Muscle layer of colon (tissue), 2 donors: Measurements from ENCODE around the gene CARD10.
"Not testable (repeated sequence)": the region's sequence is repeated elsewhere in the genome, so short reads cannot be mapped to it uniquely, and the experiment has no call there.

Experiments used
- H3K27ac ChIP-seq: one replicate; pipeline ENCODE4 v1.7.0; 2013; ENCODE audit warnings: low read depth, mild to moderate bottlenecking, low read length, moderate library complexity
- H3K27me3 ChIP-seq, 2 donors: one replicate each; pipeline ENCODE4 v1.7.0; 2013; ENCODE audit warnings: low read length in 2 of 2, mild to moderate bottlenecking in 2 of 2; ENCODE audit not compliant: insufficient read depth in 2 of 2, control insufficient read depth in 1 of 2
- H3K36me3 ChIP-seq: one replicate; pipeline ENCODE4 v1.7.0; 2013; ENCODE audit warnings: mild to moderate bottlenecking, low read length; ENCODE audit not compliant: insufficient read depth
- H3K4me1 ChIP-seq: one replicate; pipeline ENCODE4 v1.7.0; 2013; ENCODE audit warnings: mild to moderate bottlenecking, low read length; ENCODE audit not compliant: insufficient read depth
- H3K4me3 ChIP-seq, 2 donors: one replicate each; pipeline ENCODE4 v1.7.0; 2013; ENCODE audit warnings: low read length in 2 of 2, low read depth in 1 of 2, mild to moderate bottlenecking in 1 of 2, moderate library complexity in 1 of 2
- H3K9ac ChIP-seq: one replicate; pipeline ENCODE4 v1.7.0; 2013; ENCODE audit warnings: low read length
- H3K9me3 ChIP-seq: one replicate; pipeline ENCODE4 v1.7.0; 2013; ENCODE audit warnings: mild to moderate bottlenecking, low read length
- donor health status: abdominal sarcoma.
- donor health status: Adenocarcinoma of cecum.

Gene CARD10

DNA sequence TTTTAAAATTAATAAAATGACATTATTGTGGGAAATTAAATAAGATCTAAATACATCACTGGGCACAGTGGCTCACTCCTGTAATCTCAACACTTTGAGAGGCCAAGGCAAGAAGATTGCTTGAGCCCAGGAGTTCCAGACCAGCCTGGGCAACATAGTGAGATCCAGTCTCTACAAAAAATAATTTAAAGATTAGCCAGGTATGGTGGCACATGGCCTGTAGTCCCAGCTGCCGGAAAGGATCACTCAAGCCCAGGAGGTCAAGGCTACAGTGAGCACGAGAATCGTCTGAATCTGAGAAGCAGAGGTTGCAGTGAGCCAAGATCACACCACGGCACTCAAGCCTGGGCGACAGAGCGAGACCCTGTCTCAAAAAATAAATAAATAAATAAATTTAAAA, 15.9 kb upstream of the CARD10 start:
- no peaks in the 10 kb centered on the region for H3K27me3 ChIP-seq
- no peak overlapping the region for H3K9ac ChIP-seq
- peaks cover 8% of the 10 kb centered on the region for H3K4me1 ChIP-seq
- no peak overlapping the region for H3K4me3 ChIP-seq
- no peaks in the 10 kb centered on the region for H3K9me3 ChIP-seq
- no peaks in the 10 kb centered on the region for H3K36me3 ChIP-seq
- no peak overlapping the region for H3K27ac ChIP-seq

DNA sequence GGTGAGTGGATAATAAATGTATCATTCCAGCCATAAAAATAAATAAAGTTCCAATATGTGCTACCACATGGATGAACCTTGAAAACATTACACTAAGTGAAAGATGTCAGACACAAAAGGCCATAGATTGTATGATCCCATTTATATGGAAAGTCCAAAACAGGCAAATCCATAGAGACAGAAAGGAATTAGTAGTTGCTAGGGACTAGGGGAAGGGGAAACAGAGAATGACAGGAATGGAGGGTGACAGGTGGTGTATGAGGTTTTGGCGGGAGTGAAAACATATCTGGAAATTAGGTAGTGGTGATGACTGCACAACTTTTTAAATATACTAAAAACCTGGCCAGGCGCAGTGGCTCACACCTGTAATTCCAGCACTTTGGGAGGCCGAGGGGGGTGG, 15.2 kb upstream of the CARD10 start:
- Histone ChIP-seq H3K9ac (no peak overlapping the region), H3K9me3 (no peaks in the 10 kb centered on the region), H3K4me3 (no peak overlapping the region), H3K27me3 (no peaks in the 10 kb centered on the region), H3K27ac (no peak overlapping the region), H3K36me3 (no peaks in the 10 kb centered on the region), H3K4me1 (peaks cover 8% of the 10 kb centered on the region)

DNA sequence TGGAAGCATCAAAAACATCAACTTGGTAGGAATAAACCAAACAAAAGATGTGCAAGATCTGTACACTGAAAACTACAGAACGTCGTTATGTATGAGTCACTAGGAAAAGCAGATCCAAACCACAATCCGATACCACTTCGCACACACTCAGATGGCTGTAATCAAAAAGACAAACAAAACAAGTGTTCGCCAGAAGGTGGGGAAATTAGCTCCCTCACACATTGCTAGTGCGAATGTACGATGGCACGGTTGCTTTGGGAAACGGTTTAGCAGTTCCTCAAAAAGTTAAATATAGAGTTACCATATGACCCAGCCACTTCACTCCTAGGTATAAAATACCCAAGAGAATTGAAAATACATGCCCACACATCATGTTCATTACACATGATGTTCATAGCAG, 14.8 kb upstream of the CARD10 start:
- no peak overlapping the region for H3K4me3 ChIP-seq

DNA sequence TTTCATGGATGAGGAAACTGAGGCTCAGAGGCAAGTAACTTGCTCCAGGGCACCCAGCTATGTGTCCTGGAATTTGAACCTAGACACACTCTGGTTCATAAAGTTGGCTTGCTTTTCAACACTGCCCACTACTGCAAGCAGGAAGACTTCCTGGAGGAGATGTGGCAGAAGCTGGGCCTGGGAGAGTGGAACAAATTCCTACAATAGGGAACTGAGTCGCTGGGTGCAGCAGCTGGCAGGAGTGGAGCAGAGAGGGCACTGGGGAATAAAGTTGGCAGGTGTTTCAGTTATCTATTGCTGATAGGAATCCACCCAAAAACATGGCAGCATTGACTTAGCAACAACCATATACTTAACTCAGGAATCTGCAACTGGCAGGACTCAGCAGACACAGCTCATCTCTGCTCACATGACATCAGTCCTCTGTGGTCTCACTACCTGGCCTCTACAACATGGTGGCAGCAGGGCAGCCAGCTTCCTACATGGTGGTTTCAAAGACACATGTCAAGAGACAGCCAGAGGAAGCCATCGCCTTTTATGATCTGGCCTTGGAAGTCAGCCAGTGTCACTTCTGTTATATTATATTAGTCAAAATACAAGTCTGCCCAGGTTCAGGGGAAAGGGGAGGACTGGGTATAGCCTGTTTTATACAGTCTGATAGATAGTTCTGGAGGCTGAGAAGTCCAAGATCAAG, 10.6 kb upstream of the CARD10 start:
- Histone ChIP-seq H3K27ac (no peak overlapping the region), H3K9me3 (no peaks in the 10 kb centered on the region), H3K27me3 (no peaks in the 10 kb centered on the region), H3K9ac (no peak overlapping the region), H3K4me1 (no peaks in the 10 kb centered on the region), H3K36me3 (no peaks in the 10 kb centered on the region), H3K4me3 (no peak overlapping the region)

More for the DNA sequence above, 14.8 kb upstream of the CARD10 start:
- H3K9ac ChIP-seq = no peak overlapping the region
- no peak overlapping the region for H3K27ac ChIP-seq
- H3K27me3 ChIP-seq = no peaks in the 10 kb centered on the region
- no peaks in the 10 kb centered on the region for H3K9me3 ChIP-seq
- no peaks in the 10 kb centered on the region for H3K36me3 ChIP-seq
- peaks cover 7% of the 10 kb centered on the region for H3K4me1 ChIP-seq

DNA sequence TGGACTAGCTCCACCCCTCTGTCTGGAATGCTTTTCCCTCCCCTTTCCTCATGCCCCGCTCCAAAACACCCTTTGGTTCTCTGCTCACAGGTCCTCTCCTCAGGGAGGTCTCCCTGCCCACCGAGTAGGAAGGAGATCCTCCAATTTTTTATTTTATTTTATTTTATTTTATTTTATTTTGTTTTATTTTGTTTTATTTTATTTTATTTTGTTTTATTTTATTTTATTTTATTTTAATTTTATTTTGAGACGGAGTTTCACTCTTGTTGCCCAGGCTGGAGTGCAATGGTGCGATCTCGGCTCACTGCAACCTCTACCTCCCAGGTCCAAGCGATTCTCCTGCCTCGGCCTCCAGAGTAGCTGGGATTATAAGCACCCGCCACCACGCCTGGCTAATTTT, 8.7 kb upstream of the CARD10 start:
- not testable (repeated sequence) for H3K9me3 ChIP-seq

DNA sequence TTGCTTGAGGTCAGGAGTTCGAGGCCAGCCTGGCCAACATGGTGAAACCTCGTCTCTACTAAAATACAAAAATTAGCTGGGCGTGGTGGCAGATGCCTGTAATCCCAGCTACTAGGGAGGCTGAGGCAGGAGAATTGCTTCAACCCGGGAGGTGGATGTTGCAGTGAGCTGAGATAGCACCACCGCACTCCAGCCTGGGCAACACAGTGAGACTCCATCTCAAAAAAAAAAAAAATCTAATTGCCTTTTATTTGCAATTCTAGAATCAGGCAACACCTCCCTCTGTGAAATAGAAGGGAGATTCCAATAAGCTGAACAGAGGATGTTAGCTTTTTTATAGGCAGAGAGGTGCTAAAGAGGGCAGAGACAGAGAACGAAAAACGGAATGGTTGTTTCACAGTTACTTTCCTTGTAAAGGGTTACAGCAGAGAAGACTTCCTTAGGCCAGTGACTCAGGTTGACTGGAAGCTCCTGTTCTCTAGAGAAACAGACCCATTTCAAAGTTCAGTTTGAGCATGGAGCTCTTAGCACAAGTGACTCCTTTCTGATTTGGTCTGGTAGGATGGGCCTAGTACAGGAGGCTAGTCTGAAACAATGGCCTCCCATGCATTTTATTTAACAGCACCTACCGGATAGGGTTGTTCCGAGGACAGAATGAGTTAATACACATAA, 8.0 kb upstream of the CARD10 start:
- not testable (repeated sequence) for H3K4me1 ChIP-seq, H3K9me3 ChIP-seq, H3K27ac ChIP-seq, H3K27me3 ChIP-seq, H3K4me3 ChIP-seq, H3K9ac ChIP-seq, H3K36me3 ChIP-seq

More for the DNA sequence above, 8.7 kb upstream of the CARD10 start:
- H3K27ac ChIP-seq, H3K9ac ChIP-seq, H3K36me3 ChIP-seq, H3K4me1 ChIP-seq, H3K27me3 ChIP-seq, H3K4me3 ChIP-seq: not testable (repeated sequence)

DNA sequence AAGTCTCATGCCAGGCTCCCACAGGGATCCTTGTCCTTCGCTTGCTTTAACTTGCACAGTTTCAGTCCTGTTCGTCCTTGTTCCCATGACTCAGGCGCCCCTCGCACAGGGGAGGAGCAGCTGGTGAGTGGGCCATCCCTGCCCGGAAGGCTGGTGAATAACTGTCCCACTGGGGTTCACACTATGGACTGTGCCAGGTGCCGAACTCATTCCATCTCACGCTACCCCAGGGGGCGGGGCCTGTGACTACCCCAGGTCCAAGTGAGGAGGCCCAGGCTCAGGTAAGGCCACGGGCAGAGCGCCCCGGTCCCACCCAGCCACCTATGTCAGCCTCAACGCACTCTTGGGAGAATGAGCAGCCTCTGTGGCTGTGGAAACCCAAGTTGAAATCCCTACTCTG, 7.2 kb upstream of the CARD10 start:
- H3K27ac ChIP-seq = no peak overlapping the region
- no peaks in the 10 kb centered on the region for H3K9me3 ChIP-seq
- H3K27me3 ChIP-seq = peaks cover 0 to under 1% of the 10 kb centered on the region in 2 donors
- H3K4me3 ChIP-seq = no peak overlapping the region
- no peak overlapping the region for H3K9ac ChIP-seq
- no peaks in the 10 kb centered on the region for H3K36me3 ChIP-seq
- H3K4me1 ChIP-seq = no peaks in the 10 kb centered on the region

DNA sequence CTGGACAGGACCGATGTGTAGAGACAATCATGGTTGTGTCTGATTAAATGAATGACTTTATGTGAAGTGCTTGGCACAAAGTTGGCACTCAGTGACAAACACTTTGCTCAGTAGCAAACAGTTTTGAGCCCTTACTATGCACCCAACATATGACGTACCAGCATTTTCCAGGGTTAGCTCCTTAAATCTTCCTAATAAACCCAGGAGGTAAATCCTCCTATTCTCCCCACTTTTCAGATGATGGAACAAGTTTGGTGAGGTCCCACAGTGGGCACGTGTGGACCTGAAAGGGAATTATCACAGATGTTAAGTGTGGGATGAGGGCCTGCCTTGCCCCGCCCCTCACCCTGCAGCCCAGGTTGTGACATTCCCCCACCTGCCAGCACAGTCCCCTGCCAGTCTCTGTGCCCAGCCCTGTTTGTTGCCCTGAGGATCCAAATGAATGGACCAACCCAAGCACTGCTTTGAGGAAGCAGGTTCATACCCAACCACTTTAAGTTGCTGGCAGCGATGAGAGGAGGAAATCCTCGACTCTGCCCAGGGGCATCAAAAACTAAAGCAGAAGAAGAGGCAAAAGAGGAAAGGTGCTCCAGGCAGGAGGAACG, 6.6 kb upstream of the CARD10 start:
- H3K27ac ChIP-seq = no peak overlapping the region
- H3K9me3 ChIP-seq = no peaks in the 10 kb centered on the region
- H3K36me3 ChIP-seq = no peaks in the 10 kb centered on the region
- H3K4me3 ChIP-seq = no peak overlapping the region
- no peak overlapping the region for H3K9ac ChIP-seq
- peaks cover 0 to 6% of the 10 kb centered on the region in 2 donors for H3K27me3 ChIP-seq
- no peaks in the 10 kb centered on the region for H3K4me1 ChIP-seq

DNA sequence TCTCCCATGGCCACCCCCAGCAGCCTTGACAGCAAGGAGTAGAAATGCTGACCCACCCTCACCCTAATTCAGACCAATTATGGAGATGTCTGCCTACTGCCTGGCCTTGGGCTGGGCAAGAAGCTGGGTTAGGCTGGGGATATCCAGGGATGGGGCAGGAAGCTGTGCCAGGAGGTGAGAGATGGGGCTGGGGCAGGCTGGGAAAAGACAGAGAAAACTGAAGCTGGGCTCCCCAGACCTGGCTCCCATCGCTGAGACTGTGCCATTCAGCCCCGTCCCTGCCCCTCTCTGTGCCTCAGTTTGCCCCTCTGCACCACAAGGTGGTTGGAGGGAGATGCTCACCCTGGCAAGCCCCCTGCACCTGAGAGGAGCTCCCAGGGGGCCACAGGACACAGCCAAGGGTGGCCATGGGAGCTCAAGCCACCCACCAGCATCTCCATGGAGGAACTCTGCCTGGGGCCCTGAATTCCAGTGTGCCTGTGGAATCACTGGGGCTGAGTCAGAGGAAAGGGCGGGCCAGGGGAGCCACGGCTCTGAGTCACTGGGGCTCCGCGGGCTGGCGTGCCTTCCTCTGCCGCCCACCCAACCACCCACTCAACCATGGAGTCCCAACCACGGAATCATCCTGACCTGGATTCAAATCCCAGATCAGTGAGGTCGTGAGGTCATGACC, 6.0 kb upstream of the CARD10 start:
- Histone ChIP-seq H3K4me3 (no peak overlapping the region), H3K9ac (no peak overlapping the region), H3K27ac (no peak overlapping the region), H3K9me3 (no peaks in the 10 kb centered on the region), H3K27me3 (peaks cover 0 to 12% of the 10 kb centered on the region in 2 donors), H3K36me3 (no peaks in the 10 kb centered on the region), H3K4me1 (no peaks in the 10 kb centered on the region)

DNA sequence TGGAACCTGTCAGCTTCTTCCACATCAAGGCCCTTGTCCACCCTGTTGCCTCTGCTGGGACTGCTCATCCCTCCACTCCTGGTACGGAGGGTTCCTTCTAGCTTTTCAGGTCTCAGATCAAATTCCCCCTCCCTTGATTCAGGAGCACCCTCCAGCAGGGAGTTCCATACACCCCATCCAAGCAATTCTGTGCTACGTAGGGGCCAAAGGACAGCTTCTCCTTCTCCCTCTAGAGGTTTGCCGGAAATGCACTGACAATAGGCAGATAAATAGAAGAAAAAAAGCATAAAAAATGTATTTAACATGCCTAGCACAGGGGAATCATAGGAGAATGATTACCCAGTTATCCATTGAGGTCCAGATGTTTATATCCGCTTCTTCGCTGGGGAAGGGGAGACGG, 3.3 kb upstream of the CARD10 start:
- Histone ChIP-seq H3K9me3 (no peaks in the 10 kb centered on the region), H3K27me3 (peaks cover 0 to 35% of the 10 kb centered on the region in 2 donors), H3K4me3 (no peak overlapping the region), H3K4me1 (no peaks in the 10 kb centered on the region), H3K9ac (no peak overlapping the region), H3K27ac (no peak overlapping the region), H3K36me3 (no peaks in the 10 kb centered on the region)

DNA sequence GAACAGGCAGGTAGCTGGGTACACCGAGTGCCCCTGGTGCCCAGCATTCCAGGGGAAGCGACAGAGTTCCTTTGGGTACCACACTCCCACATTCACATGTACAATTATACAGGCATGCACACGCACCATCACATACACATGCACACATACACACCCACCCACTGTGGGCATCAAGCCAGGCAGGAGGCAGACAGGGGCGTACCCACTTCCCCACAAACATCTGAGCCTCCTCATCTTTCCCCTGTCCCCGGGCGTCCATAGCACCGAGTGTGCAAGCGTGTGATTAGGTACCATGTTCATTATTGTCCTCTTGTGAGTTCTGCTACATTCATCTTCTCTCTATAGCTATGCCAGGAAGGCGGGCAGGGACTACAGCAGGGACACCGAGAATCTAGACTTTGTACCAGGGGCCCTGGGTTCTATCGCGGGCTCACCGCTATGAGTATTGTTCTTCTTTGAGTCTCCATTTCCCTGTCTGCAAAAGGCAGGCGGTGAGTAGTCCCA, 2.1 kb upstream of the CARD10 start:
- H3K4me3 ChIP-seq = no peak overlapping the region
- H3K9ac ChIP-seq = no peak overlapping the region
- H3K4me1 ChIP-seq = no peaks in the 10 kb centered on the region
- no peak overlapping the region for H3K27ac ChIP-seq
- H3K36me3 ChIP-seq = no peaks in the 10 kb centered on the region
- peaks cover 0 to 35% of the 10 kb centered on the region in 2 donors for H3K27me3 ChIP-seq
- no peaks in the 10 kb centered on the region for H3K9me3 ChIP-seq
